Stimulated activated CD8-positive, alpha-beta memory T cell treated with anti-CD3 and anti-CD28 coated beads, Interleukin-2, amount 100 ng/mL, for 1 hour (primary cell): ENCODE measurements around the gene DLGAP1.
"Not testable (repeated sequence)": the region's sequence is repeated elsewhere in the genome, so short reads cannot be mapped to it uniquely, and the experiment has no call there.

Experiments
- DNase-seq, 2 donors: peaks; one replicate each; pipeline ENCODE4 v3.0.0-alpha.2; 2020; ENCODE audit warnings: low read depth in 2 of 2

Gene DLGAP1

GRCh38 chr18:4385876-4386275 is 69.2 kb downstream of the DLGAP1 start:
- no peak for DNase-seq

GRCh38 chr18:4384932-4385331 is 70.2 kb downstream of the DLGAP1 start:
- DNase-seq: no peak

GRCh38 chr18:4374564-4374963 is 80.5 kb downstream of the DLGAP1 start:
- DNase-seq: no peak

- no peak for DNase-seq
These were observed 85.4 kb downstream of the DLGAP1 start for GRCh38 chr18:4369705-4370104.

- DNase-seq: no peak
These were observed 94.8 kb downstream of the DLGAP1 start for GRCh38 chr18:4360221-4360715.

GRCh38 chr18:4358618-4359017 is 96.5 kb downstream of the DLGAP1 start:
- no peak for DNase-seq

- no peak for DNase-seq
These were observed 97.5 kb downstream of the DLGAP1 start for GRCh38 chr18:4357579-4357978.

GRCh38 chr18:4356929-4357328 is 98.2 kb downstream of the DLGAP1 start:
- no peak for DNase-seq

GRCh38 chr18:4353853-4354418 is 101.2 kb downstream of the DLGAP1 start:
- DNase-seq: no peak

- DNase-seq: no peak
These were observed 102.2 kb downstream of the DLGAP1 start for GRCh38 chr18:4352746-4353551.

GRCh38 chr18:4351005-4351404 is 104.1 kb downstream of the DLGAP1 start:
- DNase-seq: no peak

GRCh38 chr18:4335386-4335785 is 119.7 kb downstream of the DLGAP1 start:
- DNase-seq: no peak

- DNase-seq: no peak
These were observed 122.1 kb downstream of the DLGAP1 start for GRCh38 chr18:4333043-4333442.

GRCh38 chr18:4319738-4320677 is 135.1 kb downstream of the DLGAP1 start:
- no peak for DNase-seq

- DNase-seq: no peak
These were observed 136.8 kb downstream of the DLGAP1 start for GRCh38 chr18:4318311-4318710.

GRCh38 chr18:4311945-4312344 is 143.2 kb downstream of the DLGAP1 start:
- not testable (repeated sequence) for DNase-seq

- no peak for DNase-seq
These were observed 144.0 kb downstream of the DLGAP1 start for GRCh38 chr18:4311136-4311535.

- no peak for DNase-seq
These were observed 145.9 kb downstream of the DLGAP1 start for GRCh38 chr18:4309227-4309626.

- DNase-seq: no peak
These were observed 146.5 kb downstream of the DLGAP1 start for GRCh38 chr18:4308576-4308975.

GRCh38 chr18:4299395-4299794 is 155.7 kb downstream of the DLGAP1 start:
- no peak for DNase-seq

GRCh38 chr18:4293337-4293736 is 161.8 kb downstream of the DLGAP1 start:
- DNase-seq: no peak

- DNase-seq: no peak
These were observed 162.4 kb downstream of the DLGAP1 start for GRCh38 chr18:4292696-4293095.
